ENCODE data around the gene TEKT4. TPM values are rescaled to one million over a fixed set of nuclear protein-coding genes. Genes with fewer than 3 reads are reported as not detected.
"Not testable (repeated sequence)": the region's sequence is repeated elsewhere in the genome, so short reads cannot be mapped to it uniquely, and the experiment has no call there.

TEKT4 gene
- total RNA-seq, 4 donors from 2014 or later: not detected

GRCh38 chr2:94879982-94880377, 8.8 kb downstream of the TEKT4 start:
- no peaks in the 10 kb centered on the region for H3K9me3 ChIP-seq
- intact Hi-C loops (cut with DNase I): no loop called here
- 40 to 90% methylated on average over 1 to 2 of the region's 11 CpGs for WGBS, 2 donors
- H3K27ac ChIP-seq: no peak overlapping the region
- H3K4me1 ChIP-seq: no peaks in the 10 kb centered on the region
- H3K4me3 ChIP-seq: no peak overlapping the region
- no peak for DNase-seq
- H3K27me3 ChIP-seq: peaks cover 0 to 7% (median 0%) of the 10 kb centered on the region in 4 donors
- H3K36me3 ChIP-seq: no peaks in the 10 kb centered on the region
- TF ChIP-seq CTCF (IDR thresholded peaks at IDR 0.05): no peak
- TF ChIP-seq POLR2A (IDR thresholded peaks at IDR 0.05): no peak

- H3K27me3 ChIP-seq: peaks cover 0 to 2% (median 0%) of the 10 kb centered on the region in 4 donors
- no peak overlapping the region for H3K27ac ChIP-seq
- no peak for DNase-seq
- intact Hi-C loops (cut with DNase I): no loop called here
- no peaks in the 10 kb centered on the region for H3K9me3 ChIP-seq
- no peak overlapping the region for H3K4me3 ChIP-seq
- TF ChIP-seq POLR2A (IDR thresholded peaks at IDR 0.05) (no peak), CTCF (IDR thresholded peaks at IDR 0.05) (no peak)
- WGBS, 2 donors: 59% methylated on average over 5 of the region's 8 CpGs; no CpG with 5 or more reads in 1 of the 2 donors
- H3K36me3 ChIP-seq: no peaks in the 10 kb centered on the region
- no peaks in the 10 kb centered on the region for H3K4me1 ChIP-seq
Observed at GRCh38 chr2:94880507-94880906, 9.3 kb downstream of the TEKT4 start.

GRCh38 chr2:94881070-94881469, 9.8 kb downstream of the TEKT4 start:
- H3K27me3 ChIP-seq: no peaks in the 10 kb centered on the region
- TF ChIP-seq CTCF (IDR thresholded peaks at IDR 0.05) (no peak), POLR2A (IDR thresholded peaks at IDR 0.05) (no peak)
- H3K4me3 ChIP-seq: no peak overlapping the region
- no peaks in the 10 kb centered on the region for H3K4me1 ChIP-seq
- no peaks in the 10 kb centered on the region for H3K36me3 ChIP-seq
- no peak for DNase-seq
- no peak overlapping the region for H3K27ac ChIP-seq
- no peaks in the 10 kb centered on the region for H3K9me3 ChIP-seq
- intact Hi-C loops (cut with DNase I): no loop called here
- 73% methylated on average over 6 of the region's 6 CpGs; no CpG with 5 or more reads in 1 of the 2 donors for WGBS, 2 donors

GRCh38 chr2:94890234-94890633, 19.0 kb downstream of the TEKT4 start:
- H3K27me3 ChIP-seq: peaks cover 0 to 5% (median 0%) of the 10 kb centered on the region in 4 donors
- 34 to 37% methylated on average over 4 of the region's 4 CpGs for WGBS, 2 donors
- no peak overlapping the region for H3K4me3 ChIP-seq
- H3K27ac ChIP-seq: no peak overlapping the region
- intact Hi-C loops (cut with DNase I): no loop called here
- no peaks in the 10 kb centered on the region for H3K9me3 ChIP-seq
- H3K4me1 ChIP-seq: no peaks in the 10 kb centered on the region
- TF ChIP-seq POLR2A (IDR thresholded peaks at IDR 0.05): no peak
- TF ChIP-seq CTCF (IDR thresholded peaks at IDR 0.05): no peak
- no peak for DNase-seq
- H3K36me3 ChIP-seq: no peaks in the 10 kb centered on the region

- H3K4me1 ChIP-seq; H3K27me3 ChIP-seq; DNase-seq; H3K36me3 ChIP-seq; intact Hi-C loops (cut with DNase I); H3K9me3 ChIP-seq; H3K4me3 ChIP-seq; H3K27ac ChIP-seq: not testable (repeated sequence)
- 24 to 56% methylated on average over 7 of the region's 7 CpGs for WGBS, 2 donors
Observed at GRCh38 chr2:94895273-94895672, 24.0 kb downstream of the TEKT4 start.

GRCh38 chr2:94906976-94907375, 35.7 kb downstream of the TEKT4 start:
- H3K4me1 ChIP-seq; H3K27me3 ChIP-seq; H3K4me3 ChIP-seq; intact Hi-C loops (cut with DNase I); H3K36me3 ChIP-seq; H3K27ac ChIP-seq; DNase-seq; H3K9me3 ChIP-seq: not testable (repeated sequence)
- 55 to 100% methylated on average over 1 to 4 of the region's 4 CpGs for WGBS, 2 donors

Data from esophagus squamous epithelium (tissue), 5 donors.